GM12801 (cell line): ENCODE results near the gene RIBC1.

Source experiments
- CTCF ChIP-seq: IDR thresholded peaks from one replicate; pipeline ENCODE4 v1.5.1; 2011; ENCODE audit warnings: control low read depth; ENCODE audit not compliant: insufficient read length; ENCODE audit errors: extremely low read depth

RIBC1 gene

DNA sequence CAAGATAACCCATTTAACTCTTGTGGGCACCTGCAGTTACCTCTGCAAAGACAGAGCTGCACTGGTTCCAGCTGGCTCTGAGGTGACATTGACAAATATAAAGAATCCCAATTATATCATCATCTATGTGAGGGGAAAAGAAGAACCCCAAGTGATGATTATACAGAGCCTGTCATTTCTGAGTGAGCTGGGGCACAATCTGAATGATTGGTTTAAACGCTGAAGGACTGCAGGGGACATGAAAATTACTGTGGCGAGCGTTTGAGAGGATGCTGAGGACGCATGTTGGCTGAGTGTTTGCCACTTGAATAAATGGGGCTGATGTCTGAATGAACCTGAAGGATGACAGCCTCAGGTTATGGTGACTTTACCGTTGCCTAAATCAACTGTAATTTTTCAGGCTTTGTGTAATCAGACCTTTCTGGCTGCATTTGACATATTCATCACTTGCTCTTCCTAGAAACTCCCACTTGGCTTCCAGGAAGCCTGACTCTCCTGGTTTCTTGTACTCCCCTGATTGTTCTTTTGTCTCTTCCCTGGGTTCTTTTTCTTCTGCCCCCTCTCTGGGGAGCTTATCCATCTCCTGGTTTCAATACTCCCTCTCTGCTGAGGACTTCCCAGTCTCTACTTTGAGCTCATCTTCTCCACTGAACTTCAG is 15.6 kb downstream of the RIBC1 start:
- no peak for TF ChIP-seq CTCF

- no peak for TF ChIP-seq CTCF
These were observed 16.2 kb downstream of the RIBC1 start for GRCh38 chrX:53438832-53439230.

- no peak for TF ChIP-seq CTCF
These were observed 17.4 kb downstream of the RIBC1 start for GRCh38 chrX:53440101-53440500.

- TF ChIP-seq CTCF, result no peak
These were observed 18.2 kb downstream of the RIBC1 start for GRCh38 chrX:53440621-53441517.

- TF ChIP-seq CTCF, result no peak
These were observed 19.1 kb downstream of the RIBC1 start for GRCh38 chrX:53441531-53442321.

GRCh38 chrX:53442322-53442631 is 19.6 kb downstream of the RIBC1 start:
- TF ChIP-seq CTCF, result no peak

DNA sequence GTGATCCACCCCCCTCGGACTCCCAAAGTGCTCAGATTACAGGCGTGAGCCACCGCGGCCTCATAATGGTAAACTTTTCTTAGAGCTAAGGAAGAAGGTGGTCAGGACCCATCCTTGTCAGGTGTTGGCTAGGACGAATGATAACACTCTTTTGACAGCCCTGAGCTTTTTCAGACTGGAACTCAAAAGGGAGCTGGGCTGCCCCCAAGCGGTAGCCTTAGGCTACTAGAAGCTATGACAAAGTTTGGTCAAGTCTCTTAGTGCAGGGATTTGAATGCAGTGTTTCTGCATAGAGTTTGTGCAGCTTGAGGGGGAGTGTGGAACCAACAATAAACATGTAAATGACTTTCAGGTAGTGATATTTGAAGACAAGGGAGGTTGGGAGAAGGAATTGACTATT is 23.3 kb downstream of the RIBC1 start:
- TF ChIP-seq CTCF, result no peak
